ENCODE results near the gene ACE. TPM values are rescaled to one million over a fixed set of nuclear protein-coding genes. Genes with fewer than 3 reads are reported as not detected.

The ACE gene
- total RNA-seq, 6 experiments from 2014 or later: 1.6 to 2.1 (median 1.7) TPM

- Mint-ChIP-seq H3K9me3 (no peaks in the 10 kb centered on the region), H3K27ac (no peak overlapping the region), H3K36me3 (ENCODE audit: low read depth) (no peaks in the 10 kb centered on the region), H3K27me3 (ENCODE audit: insufficient read depth) (peaks cover 29% of the 10 kb centered on the region), H3K4me1 (ENCODE audit: low read depth) (peaks cover 8% of the 10 kb centered on the region), H3K4me3 (no peak overlapping the region)
- TF ChIP-seq CTCF (IDR thresholded peaks at IDR 0.05): no peak
- DNase-seq: no peak
Measured at GRCh38 chr17:63492940-63493339, 16.1 kb downstream of the ACE start.

- no peak for DNase-seq
- H3K4me1 Mint-ChIP-seq (ENCODE audit: low read depth): peaks cover 12% of the 10 kb centered on the region
- H3K27ac Mint-ChIP-seq: no peak overlapping the region
- H3K4me3 Mint-ChIP-seq: no peak overlapping the region
- H3K27me3 Mint-ChIP-seq (ENCODE audit: insufficient read depth): peaks cover 29% of the 10 kb centered on the region
- H3K9me3 Mint-ChIP-seq: no peaks in the 10 kb centered on the region
- no peaks in the 10 kb centered on the region for H3K36me3 Mint-ChIP-seq (ENCODE audit: low read depth)
- TF ChIP-seq CTCF (IDR thresholded peaks at IDR 0.05): no peak
Measured at GRCh38 chr17:63493411-63493810, 16.6 kb downstream of the ACE start.

- TF ChIP-seq CTCF (IDR thresholded peaks at IDR 0.05): no peak
- no peaks in the 10 kb centered on the region for H3K9me3 Mint-ChIP-seq
- no peak overlapping the region for H3K27ac Mint-ChIP-seq
- H3K27me3 Mint-ChIP-seq (ENCODE audit: insufficient read depth): peaks cover 30% of the 10 kb centered on the region
- H3K4me3 Mint-ChIP-seq: no peak overlapping the region
- DNase-seq: no peak
- H3K4me1 Mint-ChIP-seq (ENCODE audit: low read depth): peaks cover 22% of the 10 kb centered on the region
- no peaks in the 10 kb centered on the region for H3K36me3 Mint-ChIP-seq (ENCODE audit: low read depth)
Measured at GRCh38 chr17:63494300-63494928, 17.6 kb downstream of the ACE start.

- no peak for TF ChIP-seq CTCF (IDR thresholded peaks at IDR 0.05)
- Mint-ChIP-seq H3K9me3 (no peaks in the 10 kb centered on the region), H3K27me3 (ENCODE audit: insufficient read depth) (peaks cover 25% of the 10 kb centered on the region), H3K36me3 (ENCODE audit: low read depth) (no peaks in the 10 kb centered on the region), H3K4me3 (no peak overlapping the region), H3K27ac (no peak overlapping the region), H3K4me1 (ENCODE audit: low read depth) (peaks cover 23% of the 10 kb centered on the region)
- no peak for DNase-seq
Measured at GRCh38 chr17:63495491-63495890, 18.6 kb downstream of the ACE start.

- no peak overlapping the region for H3K27ac Mint-ChIP-seq
- DNase-seq: no peak
- peaks cover 23% of the 10 kb centered on the region for H3K4me1 Mint-ChIP-seq (ENCODE audit: low read depth)
- no peak for TF ChIP-seq CTCF (IDR thresholded peaks at IDR 0.05)
- no peaks in the 10 kb centered on the region for H3K36me3 Mint-ChIP-seq (ENCODE audit: low read depth)
- peaks cover 28% of the 10 kb centered on the region for H3K27me3 Mint-ChIP-seq (ENCODE audit: insufficient read depth)
- H3K4me3 Mint-ChIP-seq: no peak overlapping the region
- H3K9me3 Mint-ChIP-seq: no peaks in the 10 kb centered on the region
Measured at GRCh38 chr17:63496177-63496576, 19.3 kb downstream of the ACE start.

Data from HFFc6 (cell line).